GM21360 (cell line): ENCODE data around the gene B3GAT3.
A peak's percentile ranks its signal among the peaks of the same experiment; 100 is the strongest.
"Not testable (repeated sequence)": the region's sequence is repeated elsewhere in the genome, so short reads cannot be mapped to it uniquely, and the experiment has no call there.

Source experiments
- ATAC-seq: cut with Tn5 transposase; IDR thresholded peaks from one replicate; pipeline ENCODE4 v1.9.1; 2021; ENCODE audit warnings: mild to moderate bottlenecking, moderate library complexity; ENCODE audit not compliant: unreplicated experiment

Gene B3GAT3

GRCh38 chr11:62604460-62605120 lies 17.2 kb downstream of the B3GAT3 start:
- no peak for ATAC-seq

GRCh38 chr11:62603776-62604299 lies 17.9 kb downstream of the B3GAT3 start:
- no peak for ATAC-seq

- no peak for ATAC-seq
Observed at GRCh38 chr11:62603072-62603408, 18.7 kb downstream of the B3GAT3 start.

GRCh38 chr11:62602141-62603071 lies 19.4 kb downstream of the B3GAT3 start:
- no peak for ATAC-seq

GRCh38 chr11:62601372-62602140 lies 20.2 kb downstream of the B3GAT3 start, which contains the start of gene MTA2:
Gene MTA2 (minus strand): TSS chr11:62601865. CDS start chr11:62601450, 415 bp downstream.
- ATAC-seq, result peak; percentile 67

GRCh38 chr11:62601122-62601371 lies 20.7 kb downstream of the B3GAT3 start:
- ATAC-seq, result no peak

- ATAC-seq, result no peak
Observed at GRCh38 chr11:62600367-62601121, 21.2 kb downstream of the B3GAT3 start.

- no peak for ATAC-seq
Observed at GRCh38 chr11:62599901-62600300, 21.9 kb downstream of the B3GAT3 start.

GRCh38 chr11:62599069-62599696 lies 22.6 kb downstream of the B3GAT3 start:
- ATAC-seq, result peak; percentile 46

- no peak for ATAC-seq
Observed at GRCh38 chr11:62595124-62595523, 26.7 kb downstream of the B3GAT3 start.

- ATAC-seq, result no peak
Observed at GRCh38 chr11:62593434-62594044, 28.2 kb downstream of the B3GAT3 start.

- ATAC-seq, result no peak
Observed at GRCh38 chr11:62592989-62593421, 28.8 kb downstream of the B3GAT3 start.

GRCh38 chr11:62592146-62592815 lies 29.5 kb downstream of the B3GAT3 start:
- ATAC-seq, result no peak

- peak; percentile 82 for ATAC-seq
Observed at GRCh38 chr11:62591448-62592145, 30.2 kb downstream of the B3GAT3 start, which contains the start of gene TUT1. Gene TUT1 (minus strand): TSS chr11:62591523. CDS start chr11:62591485, 38 bp downstream.

GRCh38 chr11:62588966-62589637 lies 32.7 kb downstream of the B3GAT3 start:
- no peak for ATAC-seq

- ATAC-seq, result not testable (repeated sequence)
Observed at GRCh38 chr11:62585356-62585755, 36.4 kb downstream of the B3GAT3 start.

GRCh38 chr11:62581735-62582134 lies 40.1 kb downstream of the B3GAT3 start:
- not testable (repeated sequence) for ATAC-seq
